ENCODE measurements around the gene PTPRG. TPM values are rescaled to one million over a fixed set of nuclear protein-coding genes. Genes with fewer than 3 reads are reported as not detected.

Gene PTPRG
- polyA plus RNA-seq, 1 donor (not counting 4 experiments of a cell fraction or from before 2014, with no cell fraction given), result 12.1 TPM

DNA sequence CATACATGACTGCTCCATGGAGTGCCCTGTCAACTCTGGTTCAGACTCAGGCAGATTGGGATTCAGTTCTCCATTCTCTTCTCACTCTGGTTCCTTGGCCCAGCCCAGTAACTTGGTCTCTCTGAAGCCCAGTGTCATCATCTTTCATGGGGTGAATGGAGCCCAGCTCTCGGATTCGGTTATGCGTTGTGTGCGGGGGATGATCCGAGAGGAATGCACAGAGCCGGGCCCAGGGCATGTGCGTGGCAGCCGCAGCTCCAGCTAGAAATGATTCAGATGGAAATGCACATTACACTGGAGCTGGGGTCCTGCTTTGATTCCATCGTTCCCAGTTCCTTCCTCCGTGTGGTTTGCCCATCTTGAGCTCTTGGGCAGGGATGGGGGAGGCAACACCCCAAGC lies 622.6 kb downstream of the PTPRG start:
- Histone ChIP-seq H3K9me1 (ENCODE audit: control insufficient read depth, extremely low read depth, insufficient read depth, low read length) (no peaks in the 10 kb centered on the region), H4K20me1 (ENCODE audit: control insufficient read depth, extremely low read depth, insufficient read depth, low read length) (no peaks in the 10 kb centered on the region), H3K27ac (ENCODE audit: control insufficient read depth, insufficient read depth, low read length) (no peak overlapping the region), H3K79me2 (ENCODE audit: control insufficient read depth, insufficient read depth, low read length) (no peaks in the 10 kb centered on the region), H3K4me2 (ENCODE audit: control insufficient read depth, extremely low read depth, insufficient read depth, low read depth, low read length) (no peak overlapping the region), H3K4me1 (ENCODE audit: control insufficient read depth, extremely low read depth, insufficient read depth, low read length) (no peaks in the 10 kb centered on the region), H2AFZ (ENCODE audit: control insufficient read depth, low read length) (no peak overlapping the region), H3K9me3 (ENCODE audit: control insufficient read depth, low read depth, low read length) (no peaks in the 10 kb centered on the region), H3K27me3 (ENCODE audit: control insufficient read depth, extremely low read depth, insufficient read depth, low read length) (no peaks in the 10 kb centered on the region), H3K4me3 (ENCODE audit: control insufficient read depth in 2 of 3, extremely low read depth in 1 of 3, insufficient read depth in 2 of 3, low read depth in 1 of 3, low read length in 3 of 3) (no peak overlapping the region), H3K9ac (ENCODE audit: control insufficient read depth, extremely low read depth, insufficient read depth, low read length) (no peak overlapping the region), H3K36me3 (ENCODE audit: control insufficient read depth in 2 of 2, extremely low read depth in 1 of 2, insufficient read depth in 2 of 2, low read length in 2 of 2) (no peaks in the 10 kb centered on the region)
- DNase-seq (ENCODE audit: low read depth, low spot score), result no peak
- peak; percentile 59 for FAIRE-seq
- TF ChIP-seq EZH2 (IDR thresholded peaks at IDR 0.05; ENCODE audit: low read length), result no peak
- TF ChIP-seq, protein P1, sequence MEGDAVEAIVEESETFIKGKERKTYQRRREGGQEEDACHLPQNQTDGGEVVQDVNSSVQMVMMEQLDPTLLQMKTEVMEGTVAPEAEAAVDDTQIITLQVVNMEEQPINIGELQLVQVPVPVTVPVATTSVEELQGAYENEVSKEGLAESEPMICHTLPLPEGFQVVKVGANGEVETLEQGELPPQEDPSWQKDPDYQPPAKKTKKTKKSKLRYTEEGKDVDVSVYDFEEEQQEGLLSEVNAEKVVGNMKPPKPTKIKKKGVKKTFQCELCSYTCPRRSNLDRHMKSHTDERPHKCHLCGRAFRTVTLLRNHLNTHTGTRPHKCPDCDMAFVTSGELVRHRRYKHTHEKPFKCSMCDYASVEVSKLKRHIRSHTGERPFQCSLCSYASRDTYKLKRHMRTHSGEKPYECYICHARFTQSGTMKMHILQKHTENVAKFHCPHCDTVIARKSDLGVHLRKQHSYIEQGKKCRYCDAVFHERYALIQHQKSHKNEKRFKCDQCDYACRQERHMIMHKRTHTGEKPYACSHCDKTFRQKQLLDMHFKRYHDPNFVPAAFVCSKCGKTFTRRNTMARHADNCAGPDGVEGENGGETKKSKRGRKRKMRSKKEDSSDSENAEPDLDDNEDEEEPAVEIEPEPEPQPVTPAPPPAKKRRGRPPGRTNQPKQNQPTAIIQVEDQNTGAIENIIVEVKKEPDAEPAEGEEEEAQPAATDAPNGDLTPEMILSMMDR (optimal IDR thresholded peaks at IDR 0.05 in 1 of 3, IDR thresholded peaks at IDR 0.05 in 1 of 3, conservative IDR thresholded peaks at IDR 0.05 in 1 of 3; ENCODE audit: extremely low read depth in 1 of 3, insufficient read depth in 2 of 3, low read length in 3 of 3), result no peak
- dilution Hi-C loops (cut with MboI; ENCODE audit: extremely low pct_ligation_motif_present, low sequenced_read_pairs), result no loop called here

DNA sequence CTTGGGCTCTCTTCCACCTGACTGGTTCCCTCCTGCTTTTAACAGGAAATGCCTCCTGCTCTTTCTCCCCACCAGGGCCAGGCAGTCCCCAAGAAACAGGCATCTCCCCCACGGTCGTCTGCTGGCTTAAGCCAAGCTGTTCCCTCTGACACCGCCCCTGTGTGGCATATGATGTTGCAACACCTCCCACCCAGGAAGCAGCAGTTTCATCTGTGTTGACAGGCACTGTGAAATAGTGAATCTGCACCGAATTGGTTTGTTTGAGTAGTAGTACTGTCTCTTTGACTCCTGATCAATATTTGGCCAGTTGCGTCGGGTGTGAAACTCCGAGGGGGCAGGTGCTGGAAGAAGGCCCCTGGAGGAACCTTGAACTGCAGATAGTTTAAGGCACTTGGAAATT lies 623.2 kb downstream of the PTPRG start:
- H3K4me1 ChIP-seq (ENCODE audit: control insufficient read depth, extremely low read depth, insufficient read depth, low read length), result no peaks in the 10 kb centered on the region
- H2AFZ ChIP-seq (ENCODE audit: control insufficient read depth, low read length), result no peak overlapping the region
- no peak overlapping the region for H3K27ac ChIP-seq (ENCODE audit: control insufficient read depth, insufficient read depth, low read length)
- no peak overlapping the region for H3K9ac ChIP-seq (ENCODE audit: control insufficient read depth, extremely low read depth, insufficient read depth, low read length)
- TF ChIP-seq, protein P1 (optimal IDR thresholded peaks at IDR 0.05 in 1 of 3, IDR thresholded peaks at IDR 0.05 in 1 of 3, conservative IDR thresholded peaks at IDR 0.05 in 1 of 3; ENCODE audit: extremely low read depth in 1 of 3, insufficient read depth in 2 of 3, low read length in 3 of 3), result no peak
- TF ChIP-seq EZH2 (IDR thresholded peaks at IDR 0.05; ENCODE audit: low read length), result no peak
- no peak for FAIRE-seq
- no peak for DNase-seq (ENCODE audit: low read depth, low spot score)
- H3K27me3 ChIP-seq (ENCODE audit: control insufficient read depth, extremely low read depth, insufficient read depth, low read length), result no peaks in the 10 kb centered on the region
- no peaks in the 10 kb centered on the region for H4K20me1 ChIP-seq (ENCODE audit: control insufficient read depth, extremely low read depth, insufficient read depth, low read length)
- no peaks in the 10 kb centered on the region for H3K36me3 ChIP-seq (ENCODE audit: control insufficient read depth in 2 of 2, extremely low read depth in 1 of 2, insufficient read depth in 2 of 2, low read length in 2 of 2)
- H3K4me2 ChIP-seq (ENCODE audit: control insufficient read depth, extremely low read depth, insufficient read depth, low read depth, low read length), result no peak overlapping the region
- no peaks in the 10 kb centered on the region for H3K9me1 ChIP-seq (ENCODE audit: control insufficient read depth, extremely low read depth, insufficient read depth, low read length)
- H3K9me3 ChIP-seq (ENCODE audit: control insufficient read depth, low read depth, low read length), result no peaks in the 10 kb centered on the region
- no peak overlapping the region for H3K4me3 ChIP-seq (ENCODE audit: control insufficient read depth in 2 of 3, extremely low read depth in 1 of 3, insufficient read depth in 2 of 3, low read depth in 1 of 3, low read length in 3 of 3)
- dilution Hi-C loops (cut with MboI; ENCODE audit: extremely low pct_ligation_motif_present, low sequenced_read_pairs), result no loop called here
- H3K79me2 ChIP-seq (ENCODE audit: control insufficient read depth, insufficient read depth, low read length), result no peaks in the 10 kb centered on the region

Measured in keratinocyte (primary cell).